K562 (cell line): ENCODE data around the gene HSPA5. TPM values are rescaled to one million over a fixed set of nuclear protein-coding genes. Genes with fewer than 3 reads are reported as not detected.

Source experiments
- CCAR2 ChIP-seq: fragments of 200-400 bp; formaldehyde crosslinking; IDR thresholded peaks from 2 replicates; pipeline ENCODE4 v1.6.1; 2017; ENCODE audit warnings: mild to moderate bottlenecking, low read depth, low read length
- COPS2 ChIP-seq: fragments of 450-650 bp; conservative IDR thresholded peaks from 2 replicates; pipeline ENCODE4 v1.6.1; 2016; ENCODE audit warnings: mild to moderate bottlenecking, moderate library complexity
- HDAC8 ChIP-seq: fragments of 450-650 bp; IDR thresholded peaks from 2 replicates; pipeline ENCODE4 v1.6.1; 2016; ENCODE audit warnings: mild to moderate bottlenecking, missing genetic modification characterization, moderate library complexity, missing compliant biosample characterization
- HNRNPL ChIP-seq: fragments of 200-400 bp; formaldehyde crosslinking; IDR thresholded peaks from 2 replicates; pipeline ENCODE4 v1.6.1; 2017; ENCODE audit warnings: low read depth, mild to moderate bottlenecking, low read length
- MAFF ChIP-seq: IDR thresholded peaks from 2 replicates; pipeline ENCODE4 v1.6.1; 2012; ENCODE audit warnings: low read length, improper control_type of control experiment
- NFATC3 ChIP-seq: fragments of 450-650 bp; IDR thresholded peaks from 2 replicates; pipeline ENCODE4 v1.6.1; 2017; ENCODE audit warnings: mild to moderate bottlenecking
- RBFOX2 ChIP-seq: fragments of 200-400 bp; formaldehyde crosslinking; IDR thresholded peaks from 2 replicates; pipeline ENCODE4 v1.6.1; 2017; ENCODE audit warnings: low read depth, mild to moderate bottlenecking, low read length, moderate library complexity
- RBM14 ChIP-seq: fragments of 200-400 bp; formaldehyde crosslinking; IDR thresholded peaks from 2 replicates; pipeline ENCODE4 v1.6.1; 2018; ENCODE audit warnings: low read depth, mild to moderate bottlenecking, low read length, moderate library complexity, borderline replicate concordance; ENCODE audit not compliant: insufficient read depth
- RBM22 ChIP-seq: fragments of 200-400 bp; formaldehyde crosslinking; IDR thresholded peaks from 2 replicates; pipeline ENCODE4 v1.6.1; 2018; ENCODE audit warnings: low read length, low read depth; ENCODE audit not compliant: poor library complexity, severe bottlenecking
- SETDB1 ChIP-seq: IDR thresholded peaks from one replicate; pipeline ENCODE4 v1.6.1; 2012; ENCODE audit warnings: low read length, control low read depth, inconsistent platforms
- TBL1XR1 ChIP-seq, 2 experiments: IDR thresholded peaks; 2 replicates each; pipeline ENCODE4 v1.6.1; 2012; ENCODE audit warnings: improper control_type of control experiment in 2 of 2, low read length in 2 of 2, mild to moderate bottlenecking in 1 of 2
- TEAD4 ChIP-seq, 2 experiments: sonication (generic) in 1 of 2; formaldehyde crosslinking in 1 of 2; IDR thresholded peaks; 2 replicates each; pipeline versions ENCODE4 v1.6.1 to v1.8.0; 2012 to 2022; ENCODE audit warnings: borderline replicate concordance in 1 of 2, inconsistent platforms in 1 of 2, low read length in 1 of 2, mild to moderate bottlenecking in 1 of 2, missing genetic modification reagents in 1 of 2
- YY1 ChIP-seq, 3 experiments: IDR thresholded peaks; 2 replicates each; pipeline ENCODE4 v1.6.1; 2011; ENCODE audit warnings: low read length in 2 of 3, mild to moderate bottlenecking in 2 of 3, moderate library complexity in 2 of 3, borderline replicate concordance in 1 of 3, control low read depth in 1 of 3, low read depth in 1 of 3; ENCODE audit not compliant: insufficient read depth in 3 of 3, insufficient replicate concordance in 2 of 3, control insufficient read depth in 1 of 3, insufficient read length in 1 of 3; ENCODE audit errors: extremely low read depth in 1 of 3
- ZFPM2 ChIP-seq: fragments of 250-450 bp; sonication (Bioruptor Pico); IDR thresholded peaks from 2 replicates; pipeline ENCODE4 v1.5.1; 2022; ENCODE audit warnings: mild to moderate bottlenecking
- ZNF347 ChIP-seq: fragments of 450-650 bp; formaldehyde crosslinking; IDR thresholded peaks from 2 replicates; pipeline ENCODE4 v1.4.0; 2020; ENCODE audit warnings: low read depth, mild to moderate bottlenecking, moderate library complexity
- polyA plus RNA-seq, 8 experiments: library from polyadenylated mRNA; depleted of rRNA in 4 of 8; stranded (reverse) in 5 of 8; unstranded in 3 of 8; fragments of >200 nt; fragmentation: Nextera tagmentation in 2 of 8; fragmentation: Illumina TruSeq in 1 of 8; extraction: Ambion mirVana in 2 of 8; extraction: Trizol in 1 of 8; gene quantifications; 2 replicates each; pipeline versions ENCODE4 v1.2.1 to v1.2.3, GENCODE V29; 2011 to 2014; ENCODE audit warnings: inconsistent platforms in 1 of 8, missing spikeins in 1 of 8
- total RNA-seq, 7 experiments: library from RNA; depleted of rRNA in 6 of 7; stranded (reverse); fragments of >200 nt in 6 of 7; fragmentation: Illumina TruSeq in 2 of 7; extraction: Trizol in 2 of 7; gene quantifications; 2 replicates each; pipeline versions ENCODE4 v1.2.1 to v1.2.3, GENCODE V29; 2011 to 2021; ENCODE audit warnings: low replicate concordance in 1 of 7
- TF ChIP-seq, protein P1 (sequence below), 3 experiments: fragments of 200-800 bp in 1 of 3; sonication (Bioruptor generic) in 1 of 3; sonication (generic) in 1 of 3; formaldehyde crosslinking in 1 of 3; IDR thresholded peaks; 2 replicates each; pipeline versions ENCODE4 v1.6.1 to v1.8.0; 2016 to 2022; ENCODE audit warnings: mild to moderate bottlenecking in 2 of 3, missing compliant biosample characterization in 2 of 3, missing genetic modification characterization in 2 of 3, missing genetic modification reagents in 1 of 3
- TF ChIP-seq, protein P2 (sequence below): sonication (generic); formaldehyde crosslinking; IDR thresholded peaks from 2 replicates; pipeline ENCODE4 v1.8.0; 2022; ENCODE audit warnings: mild to moderate bottlenecking, missing genetic modification reagents
- TF ChIP-seq, protein P3 (sequence below): fragments of 250-450 bp; sonication (Bioruptor Pico); IDR thresholded peaks from 2 replicates; pipeline ENCODE4 v1.8.0; 2022; ENCODE audit warnings: moderate library complexity, mild to moderate bottlenecking, inconsistent platforms

The HSPA5 gene
- total and polyA plus RNA-seq, 9 of the 15 experiments (the other 6 are each of a cell fraction or from before 2014, with no cell fraction given): 48.0 to 265 (median 113) TPM

DNA sequence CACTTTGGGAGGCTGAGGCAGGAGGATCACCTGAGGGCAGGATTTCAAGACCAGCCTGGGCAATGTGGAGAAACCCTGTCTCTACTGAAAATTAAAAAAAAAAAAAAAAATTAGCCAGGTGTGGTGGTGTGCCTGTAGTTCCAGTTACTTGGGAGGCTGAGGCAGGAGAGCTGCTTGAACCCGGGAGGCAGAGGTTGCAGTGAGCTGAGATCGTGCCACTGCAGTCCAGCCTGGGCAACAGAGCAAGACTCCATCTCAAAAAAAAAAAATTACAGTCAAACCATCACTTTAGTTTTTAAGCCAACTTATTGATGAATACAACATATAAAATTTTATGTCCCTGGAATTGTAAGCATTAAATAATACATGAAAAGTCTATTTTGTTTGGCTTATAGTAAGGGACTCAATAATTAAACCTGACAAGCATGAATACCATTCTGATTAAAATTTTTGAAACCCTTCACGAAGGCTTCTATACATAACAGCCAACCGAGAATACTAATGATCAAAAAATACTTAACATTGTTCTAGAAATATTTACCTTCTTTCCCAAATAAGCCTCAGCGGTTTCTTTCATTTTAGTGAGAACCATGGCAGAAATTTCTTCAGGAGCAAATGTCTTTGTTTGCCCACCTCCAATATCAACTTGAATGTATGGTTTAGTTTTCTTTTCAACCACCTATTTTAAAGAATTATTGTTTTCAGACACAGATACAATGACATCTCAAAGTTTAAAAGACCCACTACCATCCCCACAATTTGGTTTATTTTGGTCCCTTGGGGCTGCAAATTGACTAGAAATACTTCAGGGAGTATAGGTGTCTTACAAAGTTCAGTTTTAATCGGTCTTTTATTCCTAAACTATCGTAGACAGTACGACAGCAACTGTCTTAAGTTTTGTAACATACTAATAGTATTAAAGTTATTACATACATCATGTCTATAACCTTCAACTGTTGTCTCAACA lies 1.2 kb downstream of the HSPA5 start (continued):
- TF ChIP-seq, protein P1, sequence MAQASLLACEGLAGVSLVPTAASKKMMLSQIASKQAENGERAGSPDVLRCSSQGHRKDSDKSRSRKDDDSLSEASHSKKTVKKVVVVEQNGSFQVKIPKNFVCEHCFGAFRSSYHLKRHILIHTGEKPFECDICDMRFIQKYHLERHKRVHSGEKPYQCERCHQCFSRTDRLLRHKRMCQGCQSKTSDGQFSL (CRISPR knock-in tag; IDR thresholded peaks at IDR 0.05): no peak
- TF ChIP-seq, protein P1 (tag; IDR thresholded peaks at IDR 0.05): no peak
- TF ChIP-seq, protein P2, sequence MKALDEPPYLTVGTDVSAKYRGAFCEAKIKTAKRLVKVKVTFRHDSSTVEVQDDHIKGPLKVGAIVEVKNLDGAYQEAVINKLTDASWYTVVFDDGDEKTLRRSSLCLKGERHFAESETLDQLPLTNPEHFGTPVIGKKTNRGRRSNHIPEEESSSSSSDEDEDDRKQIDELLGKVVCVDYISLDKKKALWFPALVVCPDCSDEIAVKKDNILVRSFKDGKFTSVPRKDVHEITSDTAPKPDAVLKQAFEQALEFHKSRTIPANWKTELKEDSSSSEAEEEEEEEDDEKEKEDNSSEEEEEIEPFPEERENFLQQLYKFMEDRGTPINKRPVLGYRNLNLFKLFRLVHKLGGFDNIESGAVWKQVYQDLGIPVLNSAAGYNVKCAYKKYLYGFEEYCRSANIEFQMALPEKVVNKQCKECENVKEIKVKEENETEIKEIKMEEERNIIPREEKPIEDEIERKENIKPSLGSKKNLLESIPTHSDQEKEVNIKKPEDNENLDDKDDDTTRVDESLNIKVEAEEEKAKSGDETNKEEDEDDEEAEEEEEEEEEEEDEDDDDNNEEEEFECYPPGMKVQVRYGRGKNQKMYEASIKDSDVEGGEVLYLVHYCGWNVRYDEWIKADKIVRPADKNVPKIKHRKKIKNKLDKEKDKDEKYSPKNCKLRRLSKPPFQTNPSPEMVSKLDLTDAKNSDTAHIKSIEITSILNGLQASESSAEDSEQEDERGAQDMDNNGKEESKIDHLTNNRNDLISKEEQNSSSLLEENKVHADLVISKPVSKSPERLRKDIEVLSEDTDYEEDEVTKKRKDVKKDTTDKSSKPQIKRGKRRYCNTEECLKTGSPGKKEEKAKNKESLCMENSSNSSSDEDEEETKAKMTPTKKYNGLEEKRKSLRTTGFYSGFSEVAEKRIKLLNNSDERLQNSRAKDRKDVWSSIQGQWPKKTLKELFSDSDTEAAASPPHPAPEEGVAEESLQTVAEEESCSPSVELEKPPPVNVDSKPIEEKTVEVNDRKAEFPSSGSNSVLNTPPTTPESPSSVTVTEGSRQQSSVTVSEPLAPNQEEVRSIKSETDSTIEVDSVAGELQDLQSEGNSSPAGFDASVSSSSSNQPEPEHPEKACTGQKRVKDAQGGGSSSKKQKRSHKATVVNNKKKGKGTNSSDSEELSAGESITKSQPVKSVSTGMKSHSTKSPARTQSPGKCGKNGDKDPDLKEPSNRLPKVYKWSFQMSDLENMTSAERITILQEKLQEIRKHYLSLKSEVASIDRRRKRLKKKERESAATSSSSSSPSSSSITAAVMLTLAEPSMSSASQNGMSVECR (CRISPR knock-in tag): no peak
- no peak for TF ChIP-seq HDAC8 (tag)
- TF ChIP-seq RBM22: peak; percentile 98
- 0 out of 2 replicates have a peak, but pooled peaks have one; percentile 1 for TF ChIP-seq TEAD4 (IDR thresholded peaks at IDR 0.05; ENCODE audit: low read length)
- no peak for TF ChIP-seq TEAD4 (CRISPR knock-in tag; IDR thresholded peaks at IDR 0.05; ENCODE audit: borderline replicate concordance)
- TF ChIP-seq ZNF347: no peak
- TF ChIP-seq, protein P3, sequence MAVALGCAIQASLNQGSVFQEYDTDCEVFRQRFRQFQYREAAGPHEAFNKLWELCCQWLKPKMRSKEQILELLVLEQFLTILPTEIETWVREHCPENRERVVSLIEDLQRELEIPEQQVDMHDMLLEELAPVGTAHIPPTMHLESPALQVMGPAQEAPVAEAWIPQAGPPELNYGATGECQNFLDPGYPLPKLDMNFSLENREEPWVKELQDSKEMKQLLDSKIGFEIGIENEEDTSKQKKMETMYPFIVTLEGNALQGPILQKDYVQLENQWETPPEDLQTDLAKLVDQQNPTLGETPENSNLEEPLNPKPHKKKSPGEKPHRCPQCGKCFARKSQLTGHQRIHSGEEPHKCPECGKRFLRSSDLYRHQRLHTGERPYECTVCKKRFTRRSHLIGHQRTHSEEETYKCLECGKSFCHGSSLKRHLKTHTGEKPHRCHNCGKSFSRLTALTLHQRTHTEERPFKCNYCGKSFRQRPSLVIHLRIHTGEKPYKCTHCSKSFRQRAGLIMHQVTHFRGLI: no peak
- TF ChIP-seq RBFOX2: peak; percentile 4; the same call in 1 of the 2 replicates
- no peak for TF ChIP-seq NFATC3
- TF ChIP-seq HNRNPL: peak; percentile 39; the same call in 1 of the 2 replicates
- no peak for TF ChIP-seq COPS2
- TF ChIP-seq SETDB1: no peak
- TF ChIP-seq YY1 (IDR thresholded peaks at IDR 0.05; ENCODE audit: borderline replicate concordance in 1 of 3, control insufficient read depth in 1 of 3, extremely low read depth in 1 of 3, insufficient read depth in 3 of 3, insufficient read length in 1 of 3, insufficient replicate concordance in 2 of 3, low read depth in 1 of 3, low read length in 2 of 3): peak in 1 of 3 experiments; percentile 9
- no peak for TF ChIP-seq CCAR2
- TF ChIP-seq TBL1XR1 (IDR thresholded peaks at IDR 0.05; ENCODE audit: low read length in 2 of 2): 0 out of 4 replicates have a peak, but pooled peaks of 1 of the 2 experiments have one; percentile 17
- TF ChIP-seq ZFPM2 (CRISPR knock-in tag): peak; percentile 15; the same call in 1 of the 2 replicates
- no peak for TF ChIP-seq RBM14
- TF ChIP-seq MAFF: no peak
